HEK293 (cell line): Measurements from ENCODE around the gene IMMP2L.

ENCODE experiments used
- CTCF ChIA-PET: fragments of 350-600 bp; formaldehyde crosslinking; extraction: SDS; loops from one replicate; lab custom pipeline; 2021; ENCODE audit warnings: antibody characterized with exemption; lab: Yijun Ruan, JAX
- POLR2A ChIA-PET: fragments of 300-600 bp; formaldehyde crosslinking; extraction: SDS; loops from one replicate; lab custom pipeline; 2020; ENCODE audit warnings: antibody characterized with exemption, inconsistent platforms; lab: Yijun Ruan, JAX
- H3K27ac ChIP-seq: fragments of 200-500 bp; sonication (Bioruptor generic); 2 replicates; pipeline ENCODE4 v1.5.1; 2014; ENCODE audit warnings: low read depth, low read length, control low read depth, inconsistent platforms; ENCODE audit errors: extremely low read depth
- H3K36me3 ChIP-seq, 2 experiments: fragments of 200-500 bp in 1 of 2; sonication (Bioruptor generic) in 1 of 2; 1 replicate in 1 of 2; 2 replicates in 1 of 2; pipeline ENCODE4 v1.5.1; 2014 to 2017; ENCODE audit warnings: inconsistent platforms in 2 of 2, low read length in 2 of 2; ENCODE audit not compliant: control insufficient read depth in 2 of 2, insufficient read depth in 1 of 2
- H3K4me1 ChIP-seq: fragments of 200-500 bp; sonication (Bioruptor generic); 2 replicates; pipeline ENCODE4 v1.5.1; 2014; ENCODE audit warnings: mild to moderate bottlenecking, low read length, inconsistent platforms; ENCODE audit not compliant: control insufficient read depth, insufficient read depth
- H3K4me3 ChIP-seq: 2 replicates; pipeline ENCODE4 v1.5.1; 2011; ENCODE audit warnings: low read depth, mild to moderate bottlenecking, control low read depth, low read length, moderate library complexity
- H3K9me3 ChIP-seq: fragments of 200-500 bp; sonication (Bioruptor generic); 2 replicates; pipeline ENCODE4 v1.5.1; 2014; ENCODE audit warnings: low read depth, low read length, inconsistent platforms; ENCODE audit not compliant: control insufficient read depth, insufficient read depth
- GLI4 ChIP-seq: fragments of 450-650 bp; formaldehyde crosslinking; IDR thresholded peaks from 2 replicates; pipeline ENCODE4 v1.5.1; 2016; ENCODE audit warnings: missing biosample characterization, missing genetic modification characterization
- KLF8 ChIP-seq: fragments of 450-650 bp; formaldehyde crosslinking; IDR thresholded peaks from 2 replicates; pipeline ENCODE4 v1.5.1; 2016; ENCODE audit warnings: missing biosample characterization, missing genetic modification characterization
- MEIS1 ChIP-seq: sonication (generic); formaldehyde crosslinking; IDR thresholded peaks from 2 replicates; pipeline ENCODE4 v1.8.1; 2022; ENCODE audit warnings: missing genetic modification reagents, mild to moderate bottlenecking, borderline replicate concordance
- OVOL3 ChIP-seq: fragments of 450-650 bp; formaldehyde crosslinking; IDR thresholded peaks from 2 replicates; pipeline ENCODE4 v1.5.1; 2016; ENCODE audit warnings: missing biosample characterization, missing genetic modification characterization
- PRDM1 ChIP-seq: fragments of 450-650 bp; formaldehyde crosslinking; IDR thresholded peaks from 2 replicates; pipeline ENCODE4; 2016; ENCODE audit warnings: missing biosample characterization, missing genetic modification characterization
- TRIM28 ChIP-seq: IDR thresholded peaks from 2 replicates; pipeline ENCODE4 v1.6.1; 2011; ENCODE audit warnings: low read length, control low read depth, borderline replicate concordance
- WT1 ChIP-seq: fragments of 450-650 bp; formaldehyde crosslinking; IDR thresholded peaks from 2 replicates; pipeline ENCODE4 v1.5.1; 2016; ENCODE audit warnings: missing biosample characterization, missing genetic modification characterization
- ZBTB1 ChIP-seq: fragments of 450-650 bp; formaldehyde crosslinking; IDR thresholded peaks from 2 replicates; pipeline ENCODE4 v1.5.1; 2016; ENCODE audit warnings: missing biosample characterization, missing genetic modification characterization
- ZBTB20 ChIP-seq: fragments of 450-650 bp; formaldehyde crosslinking; IDR thresholded peaks from 2 replicates; pipeline ENCODE4 v1.5.1; 2016; ENCODE audit warnings: missing biosample characterization, missing genetic modification characterization
- ZBTB21 ChIP-seq: fragments of 450-650 bp; formaldehyde crosslinking; IDR thresholded peaks from 2 replicates; pipeline ENCODE4 v1.5.1; 2017; ENCODE audit warnings: missing biosample characterization, missing genetic modification characterization
- ZFP69B ChIP-seq: fragments of 450-650 bp; formaldehyde crosslinking; IDR thresholded peaks from 2 replicates; pipeline ENCODE4 v1.5.1; 2016; ENCODE audit warnings: missing biosample characterization, missing genetic modification characterization
- ZNF155 ChIP-seq: fragments of 450-650 bp; formaldehyde crosslinking; IDR thresholded peaks from 2 replicates; pipeline ENCODE4 v1.5.1; 2016; ENCODE audit warnings: missing biosample characterization, missing genetic modification characterization
- ZNF16 ChIP-seq: fragments of 450-650 bp; formaldehyde crosslinking; IDR thresholded peaks from 2 replicates; pipeline ENCODE4 v1.5.1; 2016; ENCODE audit warnings: low read depth, missing biosample characterization, missing genetic modification characterization
- ZNF184 ChIP-seq: fragments of 450-650 bp; IDR thresholded peaks from 2 replicates; pipeline ENCODE4 v1.5.1; 2018; ENCODE audit warnings: missing biosample characterization, mild to moderate bottlenecking, missing genetic modification characterization
- ZNF266 ChIP-seq: fragments of 450-650 bp; formaldehyde crosslinking; IDR thresholded peaks from 2 replicates; pipeline ENCODE4 v1.5.1; 2016; ENCODE audit warnings: missing biosample characterization, missing genetic modification characterization, low read depth
- ZNF324 ChIP-seq: fragments of 450-650 bp; formaldehyde crosslinking; IDR thresholded peaks from 2 replicates; pipeline ENCODE4 v1.5.1; 2016; ENCODE audit warnings: missing biosample characterization, missing genetic modification characterization
- ZNF366 ChIP-seq: fragments of 450-650 bp; formaldehyde crosslinking; conservative IDR thresholded peaks from 2 replicates; pipeline ENCODE4 v1.5.1; 2016; ENCODE audit warnings: missing biosample characterization, missing genetic modification characterization
- ZNF416 ChIP-seq: fragments of 450-650 bp; formaldehyde crosslinking; IDR thresholded peaks from 2 replicates; pipeline ENCODE4 v1.5.1; 2016; ENCODE audit warnings: missing biosample characterization, missing genetic modification characterization
- ZNF561 ChIP-seq: fragments of 450-650 bp; IDR thresholded peaks from 2 replicates; pipeline ENCODE4 v1.5.1; 2018; ENCODE audit warnings: missing biosample characterization, missing genetic modification characterization, borderline replicate concordance
- ZNF600 ChIP-seq: fragments of 450-650 bp; formaldehyde crosslinking; IDR thresholded peaks from 2 replicates; pipeline ENCODE4 v1.5.1; 2016; ENCODE audit warnings: missing biosample characterization, missing genetic modification characterization
- ZNF660 ChIP-seq: fragments of 450-650 bp; IDR thresholded peaks from 2 replicates; pipeline ENCODE4 v1.5.1; 2018; ENCODE audit warnings: missing biosample characterization, mild to moderate bottlenecking, missing genetic modification characterization
- ZNF707 ChIP-seq: fragments of 450-650 bp; formaldehyde crosslinking; IDR thresholded peaks from 2 replicates; pipeline ENCODE4 v1.5.1; 2016; ENCODE audit warnings: missing biosample characterization, missing genetic modification characterization
- ZNF76 ChIP-seq: fragments of 450-650 bp; formaldehyde crosslinking; IDR thresholded peaks from 2 replicates; pipeline ENCODE4; 2016; ENCODE audit warnings: low read depth, missing biosample characterization, missing genetic modification characterization, borderline replicate concordance
- TF ChIP-seq, protein P1 (sequence below): fragments of 450-650 bp; formaldehyde crosslinking; IDR thresholded peaks from 2 replicates; pipeline ENCODE4 v1.5.1; 2016; ENCODE audit warnings: missing biosample characterization, missing genetic modification characterization
- TF ChIP-seq, protein P2 (sequence below): fragments of 450-650 bp; formaldehyde crosslinking; IDR thresholded peaks from 2 replicates; pipeline ENCODE4 v1.5.1; 2017; ENCODE audit warnings: missing biosample characterization, missing genetic modification characterization
- TF ChIP-seq, protein P3 (sequence below): fragments of 450-650 bp; formaldehyde crosslinking; IDR thresholded peaks from 2 replicates; pipeline ENCODE4 v1.5.1; 2016; ENCODE audit warnings: missing biosample characterization, missing genetic modification characterization

Gene IMMP2L

DNA sequence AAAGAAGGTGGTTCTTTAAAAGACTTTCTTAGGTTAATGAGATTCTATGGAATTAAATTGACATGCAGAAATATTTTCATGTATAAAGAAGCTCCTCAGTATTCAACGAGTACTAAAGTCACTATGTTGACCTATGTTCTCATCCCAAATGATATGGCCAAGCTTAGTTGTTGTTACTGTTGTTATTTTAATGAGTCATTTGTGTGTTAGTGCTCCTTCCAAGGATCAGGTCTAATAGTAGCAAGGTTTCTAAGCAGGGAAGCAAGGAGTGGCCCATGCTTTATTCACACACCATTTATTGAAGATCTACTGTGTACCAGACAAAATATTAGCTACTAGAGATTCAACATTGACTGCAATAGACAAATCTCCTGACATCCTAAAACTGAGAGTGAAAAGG is 429.5 kb downstream of the IMMP2L start:
- H3K9me3 ChIP-seq, result no peaks in the 10 kb centered on the region
- ChIA-PET POLR2A (no interaction called here), CTCF (no interaction called here)
- TF ChIP-seq OVOL3 (no peak), ZNF184 (tag by site-specific recombination) (0 out of 2 replicates have a peak, but pooled peaks have one; percentile 26), ZFP69B (tag by site-specific recombination) (no peak), GLI4 (tag by site-specific recombination) (no peak), ZNF660 (tag by site-specific recombination) (0 out of 2 replicates have a peak, but pooled peaks have one; percentile 30), ZNF561 (tag by site-specific recombination) (no peak), ZBTB20 (no peak), ZNF324 (no peak), MEIS1 (CRISPR knock-in tag) (no peak), WT1 (no peak), ZNF416 (no peak), ZNF366 (tag by site-specific recombination) (0 out of 2 replicates have a peak, but pooled peaks have one; percentile 13), ZNF707 (tag by site-specific recombination) (no peak), ZNF155 (tag by site-specific recombination) (no peak), TRIM28 (no peak), KLF8 (tag by site-specific recombination) (0 out of 2 replicates have a peak, but pooled peaks have one; percentile 31), ZNF76 (tag by site-specific recombination) (no peak), PRDM1 (tag by site-specific recombination) (no peak), ZNF16 (tag by site-specific recombination) (no peak), ZBTB1 (no peak), ZNF600 (tag by site-specific recombination) (peak; percentile 58; the same call in 1 of the 2 replicates), ZNF266 (tag by site-specific recombination) (no peak), ZBTB21 (tag by site-specific recombination) (no peak)
- TF ChIP-seq, protein P1, sequence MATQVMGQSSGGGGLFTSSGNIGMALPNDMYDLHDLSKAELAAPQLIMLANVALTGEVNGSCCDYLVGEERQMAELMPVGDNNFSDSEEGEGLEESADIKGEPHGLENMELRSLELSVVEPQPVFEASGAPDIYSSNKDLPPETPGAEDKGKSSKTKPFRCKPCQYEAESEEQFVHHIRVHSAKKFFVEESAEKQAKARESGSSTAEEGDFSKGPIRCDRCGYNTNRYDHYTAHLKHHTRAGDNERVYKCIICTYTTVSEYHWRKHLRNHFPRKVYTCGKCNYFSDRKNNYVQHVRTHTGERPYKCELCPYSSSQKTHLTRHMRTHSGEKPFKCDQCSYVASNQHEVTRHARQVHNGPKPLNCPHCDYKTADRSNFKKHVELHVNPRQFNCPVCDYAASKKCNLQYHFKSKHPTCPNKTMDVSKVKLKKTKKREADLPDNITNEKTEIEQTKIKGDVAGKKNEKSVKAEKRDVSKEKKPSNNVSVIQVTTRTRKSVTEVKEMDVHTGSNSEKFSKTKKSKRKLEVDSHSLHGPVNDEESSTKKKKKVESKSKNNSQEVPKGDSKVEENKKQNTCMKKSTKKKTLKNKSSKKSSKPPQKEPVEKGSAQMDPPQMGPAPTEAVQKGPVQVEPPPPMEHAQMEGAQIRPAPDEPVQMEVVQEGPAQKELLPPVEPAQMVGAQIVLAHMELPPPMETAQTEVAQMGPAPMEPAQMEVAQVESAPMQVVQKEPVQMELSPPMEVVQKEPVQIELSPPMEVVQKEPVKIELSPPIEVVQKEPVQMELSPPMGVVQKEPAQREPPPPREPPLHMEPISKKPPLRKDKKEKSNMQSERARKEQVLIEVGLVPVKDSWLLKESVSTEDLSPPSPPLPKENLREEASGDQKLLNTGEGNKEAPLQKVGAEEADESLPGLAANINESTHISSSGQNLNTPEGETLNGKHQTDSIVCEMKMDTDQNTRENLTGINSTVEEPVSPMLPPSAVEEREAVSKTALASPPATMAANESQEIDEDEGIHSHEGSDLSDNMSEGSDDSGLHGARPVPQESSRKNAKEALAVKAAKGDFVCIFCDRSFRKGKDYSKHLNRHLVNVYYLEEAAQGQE (tag by site-specific recombination), result no peak
- TF ChIP-seq, protein P2, sequence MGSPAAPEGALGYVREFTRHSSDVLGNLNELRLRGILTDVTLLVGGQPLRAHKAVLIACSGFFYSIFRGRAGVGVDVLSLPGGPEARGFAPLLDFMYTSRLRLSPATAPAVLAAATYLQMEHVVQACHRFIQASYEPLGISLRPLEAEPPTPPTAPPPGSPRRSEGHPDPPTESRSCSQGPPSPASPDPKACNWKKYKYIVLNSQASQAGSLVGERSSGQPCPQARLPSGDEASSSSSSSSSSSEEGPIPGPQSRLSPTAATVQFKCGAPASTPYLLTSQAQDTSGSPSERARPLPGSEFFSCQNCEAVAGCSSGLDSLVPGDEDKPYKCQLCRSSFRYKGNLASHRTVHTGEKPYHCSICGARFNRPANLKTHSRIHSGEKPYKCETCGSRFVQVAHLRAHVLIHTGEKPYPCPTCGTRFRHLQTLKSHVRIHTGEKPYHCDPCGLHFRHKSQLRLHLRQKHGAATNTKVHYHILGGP (tag by site-specific recombination), result 0 out of 2 replicates have a peak, but pooled peaks have one; percentile 68
- TF ChIP-seq, protein P3, sequence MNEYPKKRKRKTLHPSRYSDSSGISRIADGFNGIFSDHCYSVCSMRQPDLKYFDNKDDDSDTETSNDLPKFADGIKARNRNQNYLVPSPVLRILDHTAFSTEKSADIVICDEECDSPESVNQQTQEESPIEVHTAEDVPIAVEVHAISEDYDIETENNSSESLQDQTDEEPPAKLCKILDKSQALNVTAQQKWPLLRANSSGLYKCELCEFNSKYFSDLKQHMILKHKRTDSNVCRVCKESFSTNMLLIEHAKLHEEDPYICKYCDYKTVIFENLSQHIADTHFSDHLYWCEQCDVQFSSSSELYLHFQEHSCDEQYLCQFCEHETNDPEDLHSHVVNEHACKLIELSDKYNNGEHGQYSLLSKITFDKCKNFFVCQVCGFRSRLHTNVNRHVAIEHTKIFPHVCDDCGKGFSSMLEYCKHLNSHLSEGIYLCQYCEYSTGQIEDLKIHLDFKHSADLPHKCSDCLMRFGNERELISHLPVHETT (tag by site-specific recombination), result peak; percentile 32; the same call in 1 of the 2 replicates
- TF ChIP-seq, all 188 proteins: peak for 7
- Histone ChIP-seq H3K4me3 (no peak overlapping the region), H3K27ac (no peak overlapping the region), H3K36me3 (no peaks in the 10 kb centered on the region), H3K4me1 (peaks cover 8% of the 10 kb centered on the region)
